Caco-2 (cell line): Measurements from ENCODE around the gene SS18L1. TPM values are rescaled to one million over a fixed set of nuclear protein-coding genes. Genes with fewer than 3 reads are reported as not detected.
"Not testable (repeated sequence)": the region's sequence is repeated elsewhere in the genome, so short reads cannot be mapped to it uniquely, and the experiment has no call there.

ENCODE experiments used
- BruUV-seq: library from RNA; stranded (reverse); fragments of 400-500 nt; replicated peaks from 2 replicates; lab custom pipeline; 2021; lab: Mats Ljungman, UMichigan
- CTCF ChIA-PET: fragments of 300-600 bp; sonication (Branson Sonifier 250); formaldehyde crosslinking; loops from one replicate; lab custom pipeline; 2022; ENCODE audit warnings: antibody characterized with exemption; lab: Charles Lee
- POLR2A ChIA-PET: fragments of 300-600 bp; sonication (Branson Sonifier 250); formaldehyde crosslinking; loops from one replicate; lab custom pipeline; 2022; ENCODE audit warnings: antibody characterized with exemption; lab: Charles Lee
- DNase-seq, 2 experiments: peaks; one replicate each; pipeline versions ENCODE4 v3.0.0 to v3.0.0-alpha.2; 2020 to 2022
- H3K27me3 ChIP-seq: replicated peaks from 2 replicates; pipeline ENCODE4 v1.6.0; 2011; ENCODE audit warnings: low read length; ENCODE audit not compliant: control insufficient read depth, insufficient read depth
- H3K36me3 ChIP-seq: 2 replicates; pipeline ENCODE4 v1.5.1; 2011; ENCODE audit warnings: low read length; ENCODE audit not compliant: control insufficient read depth, insufficient read depth
- H3K4me1 ChIP-seq: fragments of 250-450 bp; sonication (Bioruptor Pico); 2 replicates; pipeline ENCODE4 v1.5.1; 2020; ENCODE audit warnings: mild to moderate bottlenecking
- H3K4me3 ChIP-seq: 2 replicates; pipeline ENCODE4 v1.5.1; 2011; ENCODE audit warnings: low read depth, mild to moderate bottlenecking, control low read depth, low read length
- H3K9me3 ChIP-seq: fragments of 250-450 bp; sonication (Bioruptor Pico); 2 replicates; pipeline ENCODE4 v1.5.1; 2020; ENCODE audit warnings: mild to moderate bottlenecking, moderate library complexity
- H3K27ac Mint-ChIP-seq: one replicate; pipeline ENCODE4 v1.8.0; 2022; ENCODE audit warnings: mixed read lengths; ENCODE audit not compliant: unreplicated experiment
- H3K27me3 Mint-ChIP-seq: one replicate; pipeline ENCODE4 v1.8.0; 2022; ENCODE audit warnings: mixed read lengths; ENCODE audit not compliant: insufficient read depth, unreplicated experiment
- H3K36me3 Mint-ChIP-seq: one replicate; pipeline ENCODE4 v1.8.0; 2022; ENCODE audit warnings: mild to moderate bottlenecking, mixed read lengths; ENCODE audit not compliant: insufficient read depth, unreplicated experiment
- H3K4me1 Mint-ChIP-seq: one replicate; pipeline ENCODE4 v1.8.0; 2022; ENCODE audit warnings: low read depth, mixed read lengths; ENCODE audit not compliant: unreplicated experiment
- H3K4me3 Mint-ChIP-seq: one replicate; pipeline ENCODE4 v1.8.0; 2022; ENCODE audit warnings: mild to moderate bottlenecking, moderate library complexity, mixed read lengths; ENCODE audit not compliant: unreplicated experiment
- H3K9me3 Mint-ChIP-seq: one replicate; pipeline ENCODE4 v1.8.0; 2022; ENCODE audit warnings: mixed read lengths; ENCODE audit not compliant: unreplicated experiment
- CTCF ChIP-seq, 2 experiments: fragments of 200-600 bp in 1 of 2; IDR thresholded peaks; 1 replicate in 1 of 2; 2 replicates in 1 of 2; pipeline versions ENCODE4 v1.5.1 to v1.8.0; 2011 to 2022; ENCODE audit warnings: antibody characterized with exemption in 1 of 2, control low read depth in 1 of 2, inconsistent platforms in 1 of 2, low read depth in 1 of 2, low read length in 1 of 2, mild to moderate bottlenecking in 1 of 2, moderate library complexity in 1 of 2; ENCODE audit not compliant: insufficient read depth in 1 of 2, severe bottlenecking in 1 of 2, unreplicated experiment in 1 of 2
- intact Hi-C: fragments of 100-400 bp; cut with micrococcal nuclease; formaldehyde crosslinking; loops from one replicate; pipeline ENCODE4 v1.10.0; 2022; ENCODE audit not compliant: unreplicated experiment
- total RNA-seq: library from RNA; stranded (reverse); gene quantifications from 2 replicates; pipeline ENCODE4 v1.2.3, GENCODE V29; 2022

The SS18L1 gene
- total RNA-seq, 1 experiment from 2014 or later = 46.4 TPM

GRCh38 chr20:62111148-62111547, 32.4 kb upstream of the SS18L1 start:
- H3K36me3 Mint-ChIP-seq = no peaks in the 10 kb centered on the region
- no peak for DNase-seq
- ChIA-PET CTCF (no interaction called here), POLR2A (no interaction called here)
- Histone ChIP-seq H3K27me3 (no peaks in the 10 kb centered on the region), H3K36me3 (no peaks in the 10 kb centered on the region), H3K9me3 (peaks cover 70% of the 10 kb centered on the region), H3K4me3 (no peak overlapping the region), H3K4me1 (no peaks in the 10 kb centered on the region; the same call in 1 of the 2 replicates)
- H3K4me3 Mint-ChIP-seq = no peak overlapping the region
- peaks cover 5% of the 10 kb centered on the region for H3K27me3 Mint-ChIP-seq
- H3K27ac Mint-ChIP-seq = no peak overlapping the region
- peaks cover 51% of the 10 kb centered on the region for H3K9me3 Mint-ChIP-seq
- no peak for TF ChIP-seq CTCF (IDR thresholded peaks at IDR 0.05; ENCODE audit: insufficient read depth in 1 of 2, low read depth in 1 of 2, low read length in 1 of 2, severe bottlenecking in 1 of 2, unreplicated experiment in 1 of 2)
- no TSS peak for BruUV-seq
- intact Hi-C loops = no loop called here
- no peaks in the 10 kb centered on the region for H3K4me1 Mint-ChIP-seq

GRCh38 chr20:62112368-62112767, 31.2 kb upstream of the SS18L1 start:
- H3K27me3 ChIP-seq = no peaks in the 10 kb centered on the region
- intact Hi-C loops = no loop called here
- peaks cover 65% of the 10 kb centered on the region for H3K9me3 ChIP-seq
- H3K4me3 Mint-ChIP-seq = no peak overlapping the region
- ChIA-PET CTCF (interaction anchor here (0.6 kb wide), 1 partner anchor 256 kb away, joined by 3 read pairs; no protein-coding TSS in a partner anchor), POLR2A (interaction anchor here (1.3 kb wide), 1 partner anchor 46 kb away, joined by 3 read pairs; no protein-coding TSS in a partner anchor)
- no peak for TF ChIP-seq CTCF (IDR thresholded peaks at IDR 0.05; ENCODE audit: insufficient read depth in 1 of 2, low read depth in 1 of 2, low read length in 1 of 2, severe bottlenecking in 1 of 2, unreplicated experiment in 1 of 2)
- peaks cover 9% of the 10 kb centered on the region for H3K27me3 Mint-ChIP-seq
- no peaks in the 10 kb centered on the region for H3K4me1 Mint-ChIP-seq
- H3K9me3 Mint-ChIP-seq = peaks cover 38% of the 10 kb centered on the region
- H3K27ac Mint-ChIP-seq = no peak overlapping the region
- no peaks in the 10 kb centered on the region; the same call in 1 of the 2 replicates for H3K4me1 ChIP-seq
- DNase-seq = no peak
- BruUV-seq = no TSS peak
- H3K36me3 ChIP-seq = no peaks in the 10 kb centered on the region
- no peak overlapping the region for H3K4me3 ChIP-seq
- H3K36me3 Mint-ChIP-seq = no peaks in the 10 kb centered on the region

- intact Hi-C loops = no loop called here
- no TSS peak for BruUV-seq
- Mint-ChIP-seq H3K4me1 (peaks cover under 1% of the 10 kb centered on the region), H3K27me3 (peaks cover 11% of the 10 kb centered on the region), H3K27ac (no peak overlapping the region), H3K36me3 (no peaks in the 10 kb centered on the region), H3K9me3 (peaks cover 13% of the 10 kb centered on the region), H3K4me3 (no peak overlapping the region)
- no peaks in the 10 kb centered on the region for H3K36me3 ChIP-seq
- DNase-seq = no peak
- no peak overlapping the region for H3K4me3 ChIP-seq
- CTCF ChIA-PET = interaction anchor here (1.0 kb wide), 1 partner anchor 316 kb away, joined by 3 read pairs; no protein-coding TSS in a partner anchor
- H3K27me3 ChIP-seq = no peaks in the 10 kb centered on the region
- POLR2A ChIA-PET = no interaction called here
- TF ChIP-seq CTCF (IDR thresholded peaks at IDR 0.05; ENCODE audit: insufficient read depth in 1 of 2, low read depth in 1 of 2, low read length in 1 of 2, severe bottlenecking in 1 of 2, unreplicated experiment in 1 of 2) = no peak
- peaks cover 42% of the 10 kb centered on the region for H3K9me3 ChIP-seq
- H3K4me1 ChIP-seq = peaks cover 3% of the 10 kb centered on the region; the same call in 1 of the 2 replicates
Measured at GRCh38 chr20:62114894-62115293, 28.7 kb upstream of the SS18L1 start.

- H3K27me3 ChIP-seq, H3K4me3 Mint-ChIP-seq, BruUV-seq, H3K36me3 Mint-ChIP-seq, H3K4me1 ChIP-seq, H3K9me3 Mint-ChIP-seq, CTCF ChIA-PET, intact Hi-C loops, H3K36me3 ChIP-seq, H3K27ac Mint-ChIP-seq, DNase-seq, H3K4me3 ChIP-seq: not testable (repeated sequence)
- POLR2A ChIA-PET = interaction anchor here (0.7 kb wide), 1 partner anchor 50 kb away, joined by 3 read pairs; no protein-coding TSS in a partner anchor
- Mint-ChIP-seq H3K27me3 (peaks cover 15% of the 10 kb centered on the region), H3K4me1 (peaks cover 10% of the 10 kb centered on the region)
- peaks cover 35% of the 10 kb centered on the region for H3K9me3 ChIP-seq
Measured at GRCh38 chr20:62115800-62116407, 27.7 kb upstream of the SS18L1 start.
